HEK293 (cell line): Measurements from ENCODE around the gene IMMP2L.

Source experiments
- BCL6B ChIP-seq: fragments of 450-650 bp; formaldehyde crosslinking; IDR thresholded peaks from 2 replicates; pipeline ENCODE4 v1.5.1; 2017; ENCODE audit warnings: missing biosample characterization, missing genetic modification characterization
- CTCF ChIP-seq: fragments of 450-650 bp; formaldehyde crosslinking; IDR thresholded peaks from 2 replicates; pipeline ENCODE4 v1.5.1; 2016; ENCODE audit warnings: missing biosample characterization, missing genetic modification characterization
- GLI4 ChIP-seq: fragments of 450-650 bp; formaldehyde crosslinking; IDR thresholded peaks from 2 replicates; pipeline ENCODE4 v1.5.1; 2016; ENCODE audit warnings: missing biosample characterization, missing genetic modification characterization
- HIC1 ChIP-seq: fragments of 450-650 bp; formaldehyde crosslinking; IDR thresholded peaks from 2 replicates; pipeline ENCODE4 v1.5.1; 2016; ENCODE audit warnings: missing biosample characterization, missing genetic modification characterization
- KLF17 ChIP-seq: fragments of 450-650 bp; formaldehyde crosslinking; IDR thresholded peaks from 2 replicates; pipeline ENCODE4 v1.5.1; 2016; ENCODE audit warnings: missing biosample characterization, missing genetic modification characterization
- MZF1 ChIP-seq: fragments of 450-650 bp; formaldehyde crosslinking; IDR thresholded peaks from 2 replicates; pipeline ENCODE4 v1.5.1; 2017; ENCODE audit warnings: missing biosample characterization, missing genetic modification characterization, borderline replicate concordance
- REPIN1 ChIP-seq: fragments of 450-650 bp; formaldehyde crosslinking; IDR thresholded peaks from 2 replicates; pipeline ENCODE4 v1.5.1; 2017; ENCODE audit warnings: missing biosample characterization, missing genetic modification characterization, low read depth
- SCRT1 ChIP-seq: fragments of 450-650 bp; formaldehyde crosslinking; IDR thresholded peaks from 2 replicates; pipeline ENCODE4 v1.5.1; 2016; ENCODE audit warnings: missing biosample characterization, missing genetic modification characterization, borderline replicate concordance
- TCF7L2 ChIP-seq: IDR thresholded peaks from 2 replicates; pipeline ENCODE4 v1.6.1; 2011; ENCODE audit warnings: low read depth, mild to moderate bottlenecking, inconsistent platforms, low read length, moderate library complexity, borderline replicate concordance
- YY1 ChIP-seq: fragments of 450-650 bp; formaldehyde crosslinking; IDR thresholded peaks from 2 replicates; pipeline ENCODE4 v1.5.1; 2018; ENCODE audit warnings: missing biosample characterization, missing genetic modification characterization
- ZNF112 ChIP-seq: fragments of 450-650 bp; formaldehyde crosslinking; IDR thresholded peaks from 2 replicates; pipeline ENCODE4 v1.5.0; 2017; ENCODE audit warnings: missing biosample characterization, missing genetic modification characterization
- ZNF121 ChIP-seq: fragments of 450-650 bp; formaldehyde crosslinking; IDR thresholded peaks from 2 replicates; pipeline ENCODE4 v1.5.1; 2016; ENCODE audit warnings: missing biosample characterization, missing genetic modification characterization
- ZNF146 ChIP-seq: fragments of 450-650 bp; formaldehyde crosslinking; IDR thresholded peaks from 2 replicates; pipeline ENCODE4 v1.5.1; 2016; ENCODE audit warnings: missing biosample characterization, missing genetic modification characterization
- ZNF324 ChIP-seq: fragments of 450-650 bp; formaldehyde crosslinking; IDR thresholded peaks from 2 replicates; pipeline ENCODE4 v1.5.1; 2016; ENCODE audit warnings: missing biosample characterization, missing genetic modification characterization

GRCh38 chr7:110797656-110798055, 764.6 kb downstream of the IMMP2L start:
- TF ChIP-seq CTCF (no peak), GLI4 (tag by site-specific recombination) (no peak), ZNF146 (no peak), TCF7L2 (no peak), KLF17 (tag by site-specific recombination) (no peak), ZNF121 (no peak), BCL6B (tag by site-specific recombination) (no peak), YY1 (tag by site-specific recombination) (no peak), ZNF324 (no peak), SCRT1 (tag by site-specific recombination) (no peak), HIC1 (tag by site-specific recombination) (no peak), REPIN1 (tag by site-specific recombination) (no peak), MZF1 (tag by site-specific recombination) (no peak), ZNF112 (no peak)
